HEK293 (cell line): ENCODE measurements around the gene FGD3.

Experiments
- CTCF ChIP-seq: fragments of 450-650 bp; formaldehyde crosslinking; IDR thresholded peaks from 2 replicates; pipeline ENCODE4 v1.5.1; 2016; ENCODE audit warnings: missing biosample characterization, missing genetic modification characterization
- ZBTB17 ChIP-seq: fragments of 450-650 bp; formaldehyde crosslinking; IDR thresholded peaks from 2 replicates; pipeline ENCODE4 v1.5.1; 2016; ENCODE audit warnings: missing biosample characterization, missing genetic modification characterization
- ZBTB49 ChIP-seq: fragments of 450-650 bp; formaldehyde crosslinking; IDR thresholded peaks from 2 replicates; pipeline ENCODE4 v1.5.1; 2016; ENCODE audit warnings: missing biosample characterization, missing genetic modification characterization, low read depth

GRCh38 chr9:92962846-92963245 is 15.5 kb downstream of the FGD3 start:
- TF ChIP-seq ZBTB17 (tag by site-specific recombination) (no peak), CTCF (tag by site-specific recombination) (no peak), ZBTB49 (tag by site-specific recombination) (no peak)
